Lung (tissue), 12 donors: ENCODE measurements around the gene TSPAN18. TPM values are rescaled to one million over a fixed set of nuclear protein-coding genes. Genes with fewer than 3 reads are reported as not detected.

Experiments
- ATAC-seq: fragments of 200-7000 bp; cut with Tn5 transposase; one replicate; pipeline ENCODE4 v1.9.1; 2020; ENCODE audit warnings: moderate number of reproducible peaks; ENCODE audit not compliant: insufficient read depth, low FRiP score
- DNase-seq, 3 donors: peaks; one replicate each; pipeline ENCODE4 v3.0.0-alpha.2; 2013 to 2017
- H3K27ac ChIP-seq, 2 donors: one replicate each; pipeline ENCODE4 v1.5.1; 2013; ENCODE audit warnings: mild to moderate bottlenecking in 2 of 2, moderate library complexity in 2 of 2, control low read depth in 1 of 2, inconsistent platforms in 1 of 2, low read depth in 1 of 2, low read length in 1 of 2
- H3K27me3 ChIP-seq, 3 donors: one replicate each; pipeline ENCODE4 v1.5.1; 2013; ENCODE audit warnings: low read length in 2 of 3; ENCODE audit not compliant: control insufficient read depth in 3 of 3, insufficient read depth in 3 of 3
- H3K36me3 ChIP-seq, 4 donors: one replicate each; pipeline ENCODE4 v1.5.1; 2013; ENCODE audit warnings: low read length in 4 of 4, mild to moderate bottlenecking in 1 of 4, moderate library complexity in 1 of 4; ENCODE audit not compliant: control insufficient read depth in 4 of 4, insufficient read depth in 4 of 4
- H3K4me1 ChIP-seq, 5 donors: one replicate each; pipeline ENCODE4 v1.5.1; 2013; ENCODE audit warnings: low read length in 5 of 5, mild to moderate bottlenecking in 2 of 5, moderate library complexity in 1 of 5; ENCODE audit not compliant: control insufficient read depth in 5 of 5, insufficient read depth in 5 of 5
- H3K4me3 ChIP-seq: one replicate; pipeline ENCODE4 v1.5.1; 2013; ENCODE audit warnings: mild to moderate bottlenecking, control low read depth, moderate library complexity
- H3K9ac ChIP-seq, 2 donors: one replicate each; pipeline ENCODE4 v1.5.1; 2013; ENCODE audit warnings: low read length in 2 of 2, control low read depth in 1 of 2; ENCODE audit not compliant: insufficient read depth in 1 of 2
- H3K9me3 ChIP-seq, 4 donors: one replicate each; pipeline ENCODE4 v1.5.1; 2013; ENCODE audit warnings: low read length in 3 of 4, mild to moderate bottlenecking in 1 of 4, moderate library complexity in 1 of 4; ENCODE audit not compliant: control insufficient read depth in 4 of 4, insufficient read depth in 3 of 4
- WGBS, 2 donors: extraction: QIAGEN DNeasy Blood & Tissue Kit; methylation state at CpG; one replicate each; pipeline ENCODE4 v1.1.7; 2013; 5-methylcytosine and 5-hydroxymethylcytosine counted together
- polyA plus RNA-seq, 2 donors: library from polyadenylated mRNA; stranded (reverse); fragments of 200-250 nt; gene quantifications; one replicate each; pipeline ENCODE4 v1.2.1, GENCODE V29; 2013
- total RNA-seq, 2 donors: library from RNA; depleted of rRNA in 1 of 2; stranded (reverse); fragments of >200 nt in 1 of 2; gene quantifications; one replicate each; pipeline ENCODE4 v1.2.1, GENCODE V29; 2014 to 2021
- TF ChIP-seq, protein P1 (sequence below): IDR thresholded peaks from 2 replicates; pipeline ENCODE4 v1.5.1; 2012; ENCODE audit warnings: mild to moderate bottlenecking; ENCODE audit errors: control extremely low read depth, extremely low read depth
- donor health status: control.
- donor health status: control.
- donor health status: Bipolar disorder and iron deficiency.
- donor health status: healthy.
- donor health status: DM: yes; HTN: yes; CAD: no.

TSPAN18 gene
- total and polyA plus RNA-seq, 4 donors, result 8.3 to 40.7 (median 21.4) TPM

DNA sequence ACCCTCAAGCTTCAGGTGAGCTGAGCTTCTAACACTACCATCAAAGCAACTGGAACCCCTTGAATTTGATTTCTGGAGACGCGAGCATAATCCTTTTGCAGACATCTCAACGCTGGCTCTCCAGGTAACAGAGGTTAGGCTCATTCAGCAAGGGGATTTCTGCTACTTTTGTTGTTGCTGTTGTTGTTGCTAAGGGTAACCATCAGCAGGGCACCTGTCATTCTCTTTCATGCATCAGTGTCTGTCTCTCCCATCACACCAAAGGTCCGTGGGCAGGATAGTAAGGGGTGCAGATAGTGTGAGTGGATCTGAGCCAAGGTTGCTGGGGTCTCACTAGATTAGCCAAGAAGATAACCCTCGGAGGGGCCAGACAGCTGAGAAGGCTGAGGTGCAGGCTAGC is 133.6 kb downstream of the TSPAN18 start:
- Histone ChIP-seq H3K9ac (no peak overlapping the region), H3K36me3 (no peaks in the 10 kb centered on the region), H3K27me3 (no peaks in the 10 kb centered on the region), H3K4me3 (no peak overlapping the region), H3K27ac (no peak overlapping the region), H3K9me3 (no peaks in the 10 kb centered on the region), H3K4me1 (peaks cover 0 to 12% (median 0%) of the 10 kb centered on the region in 5 donors)
- TF ChIP-seq, protein P1, sequence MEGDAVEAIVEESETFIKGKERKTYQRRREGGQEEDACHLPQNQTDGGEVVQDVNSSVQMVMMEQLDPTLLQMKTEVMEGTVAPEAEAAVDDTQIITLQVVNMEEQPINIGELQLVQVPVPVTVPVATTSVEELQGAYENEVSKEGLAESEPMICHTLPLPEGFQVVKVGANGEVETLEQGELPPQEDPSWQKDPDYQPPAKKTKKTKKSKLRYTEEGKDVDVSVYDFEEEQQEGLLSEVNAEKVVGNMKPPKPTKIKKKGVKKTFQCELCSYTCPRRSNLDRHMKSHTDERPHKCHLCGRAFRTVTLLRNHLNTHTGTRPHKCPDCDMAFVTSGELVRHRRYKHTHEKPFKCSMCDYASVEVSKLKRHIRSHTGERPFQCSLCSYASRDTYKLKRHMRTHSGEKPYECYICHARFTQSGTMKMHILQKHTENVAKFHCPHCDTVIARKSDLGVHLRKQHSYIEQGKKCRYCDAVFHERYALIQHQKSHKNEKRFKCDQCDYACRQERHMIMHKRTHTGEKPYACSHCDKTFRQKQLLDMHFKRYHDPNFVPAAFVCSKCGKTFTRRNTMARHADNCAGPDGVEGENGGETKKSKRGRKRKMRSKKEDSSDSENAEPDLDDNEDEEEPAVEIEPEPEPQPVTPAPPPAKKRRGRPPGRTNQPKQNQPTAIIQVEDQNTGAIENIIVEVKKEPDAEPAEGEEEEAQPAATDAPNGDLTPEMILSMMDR, result no peak
- DNase-seq (no peak), ATAC-seq (no peak)
- WGBS, 2 donors, result 91 to 94% methylated on average over 5 of the region's 5 CpGs

DNA sequence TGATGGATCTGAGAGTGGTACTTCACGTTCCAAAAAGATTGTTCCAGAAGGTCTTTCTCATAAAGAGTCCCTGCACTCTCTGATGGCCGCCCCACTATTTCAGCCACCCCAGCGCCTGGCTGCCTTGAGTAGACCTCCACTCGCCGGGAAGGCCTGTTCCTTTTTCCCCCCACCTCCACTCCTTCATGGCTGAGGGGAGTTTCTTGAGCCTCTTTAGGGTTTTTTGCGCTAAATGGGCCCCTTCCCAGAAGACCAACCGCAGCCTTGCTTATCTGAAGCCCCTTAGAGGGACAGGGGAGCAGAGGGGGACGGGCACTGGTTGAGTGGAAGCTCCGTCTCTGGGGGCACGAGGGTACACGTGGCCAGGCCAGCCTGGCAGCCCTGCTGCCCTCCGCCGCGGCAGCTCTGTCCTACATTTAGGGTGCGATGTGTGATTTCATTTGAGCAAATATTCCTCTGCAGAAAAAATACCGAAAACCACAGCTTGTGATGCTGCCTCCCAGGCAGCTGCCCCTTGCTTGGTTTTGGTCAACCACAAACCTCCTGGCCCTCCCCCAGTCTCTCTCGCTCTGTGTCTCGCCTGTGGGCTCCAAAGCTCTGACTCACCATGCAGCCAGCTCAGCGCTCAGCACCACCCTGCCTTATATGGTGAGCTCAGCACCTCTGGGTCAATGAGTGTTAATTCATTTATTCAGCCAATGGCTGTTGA is 135.2 kb downstream of the TSPAN18 start:
- no peaks in the 10 kb centered on the region for H3K36me3 ChIP-seq
- peaks cover 0 to 12% (median 0%) of the 10 kb centered on the region in 5 donors for H3K4me1 ChIP-seq
- H3K9me3 ChIP-seq, result no peaks in the 10 kb centered on the region
- H3K4me3 ChIP-seq, result no peak overlapping the region
- WGBS, 2 donors, result 40 to 59% methylated on average over 19 of the region's 19 CpGs
- H3K27ac ChIP-seq, result peak overlapping the region; percentile 66 to 74
- no peaks in the 10 kb centered on the region for H3K27me3 ChIP-seq
- ATAC-seq, result peak; percentile 90
- TF ChIP-seq, protein P1, result no peak
- DNase-seq, result peak; percentile 54 to 67 (median 66)
- H3K9ac ChIP-seq, result no peak overlapping the region

DNA sequence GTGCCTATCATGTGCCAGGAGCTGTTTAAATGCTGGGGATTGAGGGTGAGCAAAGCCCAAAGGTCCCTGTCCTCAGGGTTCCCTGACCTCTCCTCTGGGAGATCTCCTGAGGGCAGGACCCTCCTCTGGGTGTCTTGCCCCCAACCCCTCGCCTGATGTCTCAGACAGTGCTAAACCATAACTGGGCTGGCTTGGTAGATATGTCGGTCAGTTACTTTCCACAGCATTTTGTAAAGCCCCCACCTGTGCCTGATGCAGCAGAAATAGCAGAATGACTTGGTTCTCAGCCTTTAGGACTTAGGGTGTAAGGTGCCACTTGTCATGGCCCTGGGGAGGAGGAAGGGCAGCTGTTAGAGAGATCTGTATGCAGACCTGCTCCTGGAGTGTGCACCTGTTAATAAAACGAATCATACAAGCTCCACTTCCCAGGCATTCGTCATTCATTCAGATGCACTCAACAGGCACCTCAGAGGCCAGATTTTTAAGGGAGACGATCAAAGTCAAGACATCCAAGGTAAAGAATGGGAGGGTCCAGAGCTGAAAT is 135.9 kb downstream of the TSPAN18 start:
- DNase-seq (no peak), ATAC-seq (no peak)
- Histone ChIP-seq H3K27me3 (no peaks in the 10 kb centered on the region), H3K9me3 (no peaks in the 10 kb centered on the region), H3K4me3 (no peak overlapping the region), H3K36me3 (no peaks in the 10 kb centered on the region), H3K27ac (peak overlapping the region in 1 of 2 donors; percentile 57), H3K4me1 (peaks cover 0 to 9% (median 0%) of the 10 kb centered on the region in 5 donors), H3K9ac (no peak overlapping the region)
- TF ChIP-seq, protein P1, result no peak
- WGBS, 2 donors, result 72 to 78% methylated on average over 5 of the region's 5 CpGs
